Erythroblast (primary cell): ENCODE measurements around the gene ECT2L.

ENCODE experiments used
- GATA1 ChIP-seq: IDR thresholded peaks from 2 replicates; pipeline ENCODE4 v1.6.1; 2011; ENCODE audit warnings: low read depth, mild to moderate bottlenecking, control low read depth, low read length, moderate library complexity
- POLR2A ChIP-seq: IDR thresholded peaks from 2 replicates; pipeline ENCODE4 v1.6.1; 2011; ENCODE audit warnings: mild to moderate bottlenecking, low read length

DNA sequence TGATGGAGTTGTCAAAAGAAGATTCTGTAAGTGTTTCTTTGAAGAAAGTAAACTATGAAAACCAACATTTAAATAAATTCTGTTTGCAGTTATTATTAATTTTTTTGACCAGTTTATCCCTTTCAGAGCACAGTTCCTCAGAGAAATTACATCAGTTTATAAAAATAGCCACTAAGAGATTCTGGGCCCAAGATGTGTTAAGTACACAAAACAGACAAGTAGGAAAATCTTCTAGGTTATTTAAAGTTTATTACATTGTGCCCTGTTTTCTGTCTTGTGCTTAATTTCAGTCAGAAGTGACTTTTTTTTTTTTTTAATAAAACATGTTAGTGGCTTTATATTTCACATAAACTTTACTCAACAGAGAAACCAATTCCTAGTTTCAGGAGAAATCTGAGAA is 72.3 kb downstream of the ECT2L start:
- TF ChIP-seq POLR2A (no peak), GATA1 (no peak)
